ENCODE data around the gene SF3A2.
"Not testable (repeated sequence)": the region's sequence is repeated elsewhere in the genome, so short reads cannot be mapped to it uniquely, and the experiment has no call there.

SF3A2 gene

DNA sequence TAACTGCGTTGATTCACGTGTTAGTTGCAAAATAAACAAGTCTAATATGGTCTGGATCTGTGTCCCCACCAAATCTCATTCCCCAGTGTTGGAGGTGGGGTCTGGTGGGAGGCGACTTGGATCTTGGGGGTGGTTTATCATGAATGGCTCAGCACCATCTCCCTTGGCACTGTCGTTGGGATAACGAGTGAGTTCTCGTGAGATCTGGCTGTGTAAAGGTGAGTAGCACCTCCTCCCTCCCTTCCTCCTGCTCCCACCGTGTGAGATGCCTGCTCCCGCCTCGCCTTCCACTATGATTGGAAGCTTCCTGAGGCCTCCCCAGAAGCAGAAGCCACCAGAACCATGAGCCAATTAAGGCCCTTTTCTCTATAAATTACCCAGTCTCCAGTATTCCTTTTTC is 40.5 kb downstream of the SF3A2 start:
- no peak for DNase-seq

DNA sequence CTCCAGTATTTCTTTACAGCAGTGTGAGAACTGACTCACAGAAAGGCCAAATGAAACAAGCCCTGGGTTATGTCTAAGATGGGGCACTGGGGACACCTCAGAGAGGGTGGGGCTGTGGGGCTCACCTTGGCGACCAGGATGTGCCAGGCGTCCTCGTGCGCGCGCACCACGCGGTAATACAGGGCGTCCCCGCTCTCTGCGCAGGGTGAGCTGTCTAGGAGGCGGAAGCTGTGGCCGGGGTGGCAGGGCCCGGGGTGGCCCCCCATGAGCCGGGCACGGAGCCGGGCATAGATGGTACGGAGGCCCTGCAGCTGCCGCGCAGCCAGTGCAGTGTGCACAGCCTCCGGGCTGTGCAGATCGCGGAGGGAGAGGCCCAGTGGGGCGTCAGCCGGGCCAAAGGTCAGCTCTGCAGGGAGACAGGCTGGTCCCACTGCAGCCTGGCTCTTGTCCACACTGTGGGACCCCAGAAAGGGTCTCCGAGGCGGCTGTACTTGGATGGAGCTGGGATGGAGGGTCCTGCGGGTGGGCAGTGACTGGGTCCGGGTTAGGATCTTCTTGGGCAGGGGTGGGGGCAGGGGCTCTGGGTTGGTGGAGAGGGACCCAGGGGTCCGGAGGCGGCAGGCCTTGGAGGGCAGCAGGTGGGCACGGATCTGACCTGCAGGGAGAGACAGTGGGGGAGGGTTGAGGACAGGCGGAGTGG is 42.0 kb downstream of the SF3A2 start:
- no peak for DNase-seq

DNA sequence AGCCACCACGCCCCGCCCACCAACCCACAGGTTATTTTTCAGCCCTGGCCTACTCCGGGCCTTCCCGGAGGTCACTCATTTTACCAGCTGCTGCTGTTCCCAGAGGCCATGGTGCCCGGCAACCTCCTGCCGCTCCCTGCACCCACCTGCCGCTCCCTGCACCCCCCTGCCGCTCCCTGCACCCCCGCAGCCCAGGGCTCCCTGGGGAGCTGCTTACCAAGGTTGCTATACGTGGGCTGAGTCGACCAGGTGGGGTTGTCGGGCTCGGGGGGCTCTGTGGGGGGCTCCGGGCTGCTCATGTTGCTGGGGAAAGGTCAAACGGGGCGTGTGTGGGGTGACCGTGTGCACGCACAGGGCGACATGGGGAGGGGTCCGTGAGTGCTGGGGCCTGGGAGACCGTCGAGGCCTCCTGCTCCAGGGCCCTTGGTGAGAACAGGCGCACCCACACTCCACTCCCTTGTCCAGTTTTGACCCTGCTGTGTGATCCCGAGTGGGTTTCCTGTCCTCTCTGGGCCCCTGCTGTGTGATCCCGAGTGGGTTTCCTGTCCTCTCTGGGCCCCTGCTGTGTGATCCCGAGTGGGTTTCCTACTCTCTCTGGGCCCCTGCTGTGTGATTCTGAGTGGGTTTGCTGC is 44.1 kb downstream of the SF3A2 start:
- DNase-seq: no peak

DNA sequence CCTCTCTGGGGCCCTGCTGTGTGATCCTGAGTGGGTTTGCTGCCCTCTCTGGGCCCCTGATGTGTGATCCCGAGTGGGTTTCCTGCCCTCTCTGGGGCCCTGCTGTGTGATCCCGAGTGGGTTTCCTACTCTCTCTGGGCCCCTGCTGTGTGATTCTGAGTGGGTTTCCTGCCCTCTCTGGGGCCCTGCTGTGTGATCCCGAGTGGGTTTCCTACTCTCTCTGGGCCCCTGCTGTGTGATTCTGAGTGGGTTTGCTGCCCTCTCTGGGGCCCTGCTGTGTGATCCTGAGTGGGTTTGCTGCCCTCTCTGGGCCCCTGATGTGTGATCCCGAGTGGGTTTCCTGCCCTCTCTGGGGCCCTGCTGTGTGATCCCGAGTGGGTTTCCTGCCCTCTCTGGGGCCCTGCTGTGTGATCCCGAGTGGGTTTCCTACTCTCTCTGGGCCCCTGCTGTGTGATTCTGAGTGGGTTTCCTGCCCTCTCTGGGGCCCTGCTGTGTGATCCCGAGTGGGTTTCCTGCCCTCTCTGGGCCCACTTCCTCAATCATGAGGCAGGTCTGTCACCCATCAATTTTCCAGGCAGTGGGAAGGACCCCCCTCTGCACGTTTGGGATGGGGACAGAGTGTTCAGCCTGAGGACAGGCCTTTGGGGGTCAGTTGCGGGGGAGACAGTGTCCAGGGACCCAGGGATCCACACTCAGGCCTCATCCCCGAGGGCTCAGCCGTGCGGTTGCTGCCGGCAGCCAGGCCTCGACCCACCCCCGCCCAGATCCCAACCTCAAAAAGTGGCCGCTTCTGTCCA is 44.8 kb downstream of the SF3A2 start:
- not testable (repeated sequence) for DNase-seq

DNA sequence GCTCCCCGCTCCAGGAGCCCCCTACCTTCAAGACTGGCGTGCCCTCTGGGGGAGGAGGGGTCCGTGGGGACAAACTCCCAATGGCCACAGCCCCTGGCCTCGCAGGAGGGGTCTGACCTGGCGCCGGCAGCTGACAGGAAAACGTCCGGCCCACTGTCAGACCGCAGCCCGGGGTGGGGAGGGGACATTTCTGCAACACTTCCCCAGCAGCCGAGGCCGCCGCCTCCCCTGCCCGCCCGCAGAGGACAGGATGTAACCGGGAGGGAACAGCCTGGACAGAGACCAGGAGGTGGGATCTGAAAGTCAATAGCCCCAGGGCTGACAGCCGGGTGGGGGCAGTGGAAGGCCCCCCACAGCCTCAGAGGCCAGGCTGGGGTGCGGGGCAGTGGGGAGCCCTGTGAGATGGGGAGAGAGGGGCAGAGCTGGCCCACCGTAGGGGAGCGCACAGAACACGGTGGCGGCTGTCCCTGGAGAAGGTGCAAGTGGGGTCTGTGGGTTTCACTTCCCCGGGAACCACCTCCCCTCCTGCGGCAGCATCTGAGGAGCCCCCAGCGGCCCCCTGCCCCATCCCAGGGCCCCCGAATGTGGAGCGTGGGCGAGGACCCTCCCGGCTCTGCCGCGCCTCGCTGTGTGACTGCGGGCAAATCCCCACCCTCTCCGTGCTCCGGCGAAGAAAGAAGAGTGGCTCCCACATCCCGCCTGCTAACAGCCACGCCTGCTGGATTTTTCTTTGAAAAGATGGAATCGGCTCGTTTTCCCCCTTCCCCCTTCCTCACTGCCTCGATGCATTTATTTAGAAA is 45.6 kb downstream of the SF3A2 start, which contains the start of gene PEAK3:
Gene PEAK3, minus strand, starts transcription at position 114 of the 800 bp plus-strand sequence. CDS start 1,244 bp downstream, outside the sequence.
- no peak for DNase-seq

DNA sequence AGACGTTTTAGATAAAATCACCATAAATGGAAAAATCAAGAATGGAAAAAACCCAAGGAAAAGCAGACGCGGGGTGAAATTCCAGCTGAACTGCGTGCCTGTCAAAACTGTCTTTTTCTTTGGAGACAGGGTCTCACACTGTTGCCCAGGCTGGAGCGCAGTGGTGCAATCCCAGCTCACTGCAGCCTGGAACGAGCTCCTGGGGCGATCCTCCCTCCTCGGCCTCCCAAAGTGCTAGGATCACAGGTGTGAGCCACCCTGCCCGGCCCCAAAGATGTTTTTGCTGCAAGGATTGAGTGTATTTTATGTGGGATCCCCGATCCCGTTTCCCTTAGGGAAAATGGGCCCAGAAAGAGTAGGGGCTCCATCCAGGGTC is 46.2 kb downstream of the SF3A2 start:
- no peak for DNase-seq

DNA sequence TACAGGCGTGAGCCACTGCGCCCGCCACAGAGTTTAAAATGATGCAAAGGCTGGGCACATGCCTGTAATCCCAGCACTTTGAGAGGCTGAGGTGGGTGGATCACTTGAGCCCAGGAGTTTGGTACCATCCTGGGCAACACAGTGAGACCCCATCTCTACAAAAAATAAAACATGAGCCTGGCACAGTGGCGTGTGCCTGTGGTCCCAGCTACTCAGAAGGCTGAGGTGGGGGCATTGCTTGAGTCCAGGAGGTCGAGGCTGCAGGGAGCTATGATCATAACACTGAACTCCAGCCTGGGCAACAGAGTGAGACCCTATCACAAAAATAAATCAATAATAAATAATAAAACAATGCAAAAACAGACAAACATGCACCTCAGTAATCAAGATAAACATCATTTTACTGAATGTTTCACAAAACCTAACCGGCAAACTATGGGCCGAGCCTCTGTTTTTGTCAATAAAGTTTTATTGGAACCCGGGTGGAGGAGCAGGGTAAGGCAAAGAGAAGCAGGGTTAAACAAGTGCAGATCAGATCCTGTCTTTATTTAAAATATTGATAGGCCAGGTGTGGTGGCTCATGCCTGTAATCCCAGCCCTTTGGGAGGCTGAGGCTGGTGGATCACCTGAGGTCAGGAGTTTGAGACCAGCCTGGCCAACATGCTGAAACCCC is 47.3 kb downstream of the SF3A2 start:
- DNase-seq: no peak

DNA sequence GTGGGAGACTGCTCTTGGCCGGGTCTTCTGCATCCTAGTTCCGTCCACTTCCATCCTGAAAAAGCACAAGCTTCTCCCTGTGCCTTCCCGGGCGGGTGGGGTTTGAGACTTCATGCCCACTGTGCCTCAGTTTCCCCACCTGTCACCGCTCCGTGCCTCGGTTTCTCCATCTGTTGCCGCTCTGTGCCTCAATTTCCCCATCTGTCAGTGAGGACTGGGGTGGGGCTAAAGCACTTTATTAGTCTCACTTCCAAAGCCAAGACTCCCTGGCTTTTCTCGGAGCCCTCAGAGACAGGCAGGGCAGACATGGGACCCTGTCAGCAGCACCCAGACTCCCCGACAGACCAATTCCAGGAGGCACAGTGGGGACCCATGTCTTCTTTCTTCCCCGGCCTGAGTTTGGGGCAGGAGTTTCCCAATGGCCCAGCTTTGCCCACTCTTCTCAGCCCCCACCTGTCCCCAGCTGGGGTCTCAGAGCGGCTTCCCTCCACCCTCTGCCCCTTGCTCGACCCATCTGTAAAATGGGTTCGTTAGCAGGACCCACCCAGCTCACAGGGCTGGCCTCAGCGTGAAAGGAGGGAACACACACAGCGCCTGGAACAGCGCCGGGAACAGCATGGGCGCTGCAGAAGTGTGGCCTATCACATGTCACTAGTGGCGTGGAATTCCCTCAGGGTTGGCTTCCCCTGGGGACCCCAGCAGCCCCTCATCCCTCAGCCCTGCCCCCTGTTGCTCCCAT is 49.9 kb downstream of the SF3A2 start:
- DNase-seq: no peak

DNA sequence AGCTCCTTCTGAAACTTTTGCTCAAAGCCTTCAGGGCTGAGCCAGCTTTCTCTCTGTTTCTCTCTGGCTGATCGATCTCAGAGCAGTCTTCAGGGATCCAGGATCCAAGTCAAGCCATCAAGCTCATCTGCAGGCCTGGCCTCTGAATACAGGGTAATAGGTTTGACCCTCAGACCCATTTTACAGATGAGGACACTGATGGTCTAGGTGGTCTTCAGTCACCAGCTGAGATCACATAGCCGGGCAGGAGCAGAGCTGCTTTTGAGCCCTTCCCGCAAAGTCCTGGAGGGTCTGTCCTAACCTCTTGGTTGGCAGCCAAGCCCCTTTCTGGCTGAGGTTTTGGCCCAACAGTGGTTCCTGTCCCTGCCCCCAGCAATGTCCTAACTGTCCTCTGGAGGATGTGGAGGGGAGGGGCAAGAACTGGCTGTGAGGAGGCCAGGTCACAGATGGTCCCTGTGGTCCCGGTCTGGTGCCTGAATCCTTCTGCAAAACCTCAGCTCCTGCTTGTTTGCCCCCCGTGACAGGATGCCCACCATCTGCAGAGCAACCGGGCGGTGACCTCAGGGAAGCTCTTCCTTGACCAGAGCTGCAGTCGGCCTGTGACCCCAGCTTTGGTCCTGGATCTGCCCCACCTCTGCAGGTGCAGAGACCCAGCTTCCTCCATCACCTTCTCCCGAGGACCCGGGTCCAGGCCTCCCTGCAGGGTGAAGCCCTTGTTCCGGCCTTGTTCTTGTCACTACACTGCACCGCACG is 51.1 kb downstream of the SF3A2 start:
- no peak for DNase-seq

DNA sequence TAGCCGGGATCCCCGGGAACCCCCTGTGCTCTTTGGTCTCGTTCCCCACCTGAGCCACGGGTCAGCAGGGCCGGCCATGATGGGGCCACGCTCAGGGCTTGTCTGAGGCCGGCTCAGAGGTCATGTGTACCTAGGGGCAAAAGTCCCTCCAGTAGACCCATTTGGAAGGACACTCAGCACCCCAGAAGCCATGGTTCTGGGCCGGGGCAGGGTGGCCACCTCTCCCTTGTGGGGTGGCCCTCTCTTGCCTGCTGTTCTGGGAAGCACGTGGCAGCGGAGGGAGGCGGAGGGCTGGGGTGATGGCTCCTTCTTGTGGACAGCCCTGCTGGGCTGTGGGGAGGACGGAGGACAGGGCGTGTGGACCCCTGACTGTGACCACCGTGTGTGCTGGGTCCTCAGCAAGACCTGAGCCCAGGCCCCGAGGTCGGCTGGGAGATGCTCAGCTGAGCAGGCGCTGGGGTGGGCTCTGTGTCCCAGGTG is 51.8 kb downstream of the SF3A2 start:
- DNase-seq: no peak

DNA sequence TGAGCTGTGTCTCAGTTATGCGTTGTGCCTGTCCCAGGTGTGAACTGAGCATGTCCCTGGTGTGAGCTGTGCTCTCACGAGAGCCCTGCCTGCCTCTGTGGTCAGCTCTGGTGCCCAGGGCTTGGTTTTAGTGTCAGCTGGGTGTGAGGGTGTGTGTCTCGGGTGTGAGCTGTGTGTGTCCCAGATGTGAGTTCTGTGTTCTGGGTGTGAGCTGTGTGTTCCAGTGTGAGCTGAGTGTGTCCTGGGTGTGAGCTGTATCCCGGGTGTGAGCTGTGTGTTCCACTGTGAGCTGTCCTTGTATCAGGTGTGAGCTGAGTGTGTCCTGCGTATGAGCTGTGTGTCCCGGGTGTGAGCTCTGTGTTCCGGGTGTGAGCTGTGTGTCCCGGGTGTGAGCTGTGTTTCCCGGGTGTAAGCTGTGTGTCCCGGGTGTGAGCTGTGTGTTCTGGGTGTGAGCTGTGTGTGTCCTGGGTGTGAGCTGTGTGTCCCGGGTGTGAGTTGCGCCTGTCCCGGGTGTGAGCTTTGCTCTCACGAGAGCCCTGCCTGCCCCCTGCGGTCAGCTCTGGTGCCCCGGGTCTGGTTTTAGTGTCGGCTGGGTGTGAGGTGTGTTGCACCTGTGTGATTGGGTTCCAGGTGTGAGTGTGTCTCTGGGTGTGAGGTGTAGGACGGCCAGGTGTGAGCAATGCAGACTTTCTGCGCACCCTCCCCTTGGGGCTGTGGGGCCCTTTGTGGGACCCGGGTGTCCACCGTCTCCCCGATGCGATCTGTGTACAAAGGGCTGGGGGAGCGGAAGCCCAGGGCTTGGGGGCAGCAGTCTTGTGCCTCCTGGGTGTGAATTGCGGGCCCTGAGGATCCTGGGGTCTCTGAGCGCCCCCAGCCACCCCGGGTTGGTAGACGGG is 52.4 kb downstream of the SF3A2 start:
- no peak for DNase-seq

DNA sequence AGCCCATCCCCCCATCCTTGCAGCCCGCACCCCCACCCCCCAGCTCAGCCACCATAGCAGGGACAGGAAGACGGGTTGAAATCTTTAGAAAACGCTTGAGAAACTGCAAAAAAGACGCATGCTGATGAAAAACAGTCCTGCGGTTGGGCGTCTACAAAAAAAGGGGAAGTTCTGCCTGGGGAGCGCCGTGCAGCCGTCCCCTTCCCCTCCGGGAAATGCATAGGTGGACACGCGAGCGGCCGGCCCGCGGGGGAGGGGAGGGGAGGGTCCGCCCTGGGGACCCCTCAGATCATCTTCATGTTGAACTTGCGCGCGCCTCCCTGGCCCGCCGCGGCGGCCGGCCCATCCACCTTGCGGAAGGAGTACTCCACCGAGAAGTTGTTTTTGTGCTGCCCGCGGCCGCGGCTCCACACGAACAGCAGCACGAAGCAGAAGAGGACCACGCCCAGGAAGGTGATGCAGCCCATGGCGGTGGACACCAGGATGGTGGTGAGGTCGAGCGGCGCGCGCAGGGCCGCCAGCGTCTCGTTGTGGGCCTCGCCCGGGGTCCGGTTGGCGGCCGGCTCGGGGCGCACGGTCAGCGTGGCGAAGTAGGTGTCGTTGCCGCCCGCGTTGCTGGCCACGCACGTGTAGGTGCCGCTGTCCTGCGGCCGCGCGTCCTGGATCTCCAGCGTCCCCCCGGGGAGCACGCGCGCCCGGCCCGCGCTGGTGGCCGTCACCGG is 53.3 kb downstream of the SF3A2 start:
- no peak for DNase-seq

DNA sequence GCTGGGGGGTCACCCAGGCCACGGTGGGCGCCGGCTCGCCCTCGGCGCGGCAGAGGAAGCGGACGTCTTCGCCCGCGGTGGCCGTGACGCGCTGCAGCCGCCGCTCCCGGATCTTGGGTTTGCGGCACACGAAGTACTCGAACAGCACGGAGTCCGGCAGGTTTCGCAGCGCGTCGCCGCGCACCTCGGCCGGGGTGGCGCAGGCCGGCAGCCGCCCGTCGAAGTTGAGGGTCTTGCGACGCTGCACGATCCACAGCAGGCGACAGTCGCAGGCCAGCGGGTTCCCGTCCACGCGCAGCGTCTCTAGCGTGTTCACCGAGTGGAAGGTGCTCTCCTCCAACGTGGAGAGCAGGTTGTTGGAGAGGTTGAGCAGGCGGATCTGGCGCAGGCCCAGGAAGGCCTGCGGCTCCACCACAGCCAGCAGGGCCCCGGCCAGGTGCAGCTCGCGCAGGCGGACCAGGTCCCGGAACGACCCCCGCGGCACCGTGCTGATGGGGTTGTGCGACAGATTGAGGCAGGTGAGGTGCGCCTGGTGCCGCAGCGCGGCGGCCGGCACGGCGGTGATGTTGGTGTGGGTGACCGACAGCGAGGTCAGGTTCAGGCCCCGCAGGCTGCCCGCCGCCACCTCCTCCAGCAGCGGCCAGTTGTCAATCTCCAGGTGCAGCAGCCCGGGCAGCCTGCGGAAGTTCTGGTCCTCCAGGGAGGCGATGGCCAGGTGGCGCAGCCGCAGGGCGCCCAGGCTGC is 54.0 kb downstream of the SF3A2 start:
- DNase-seq: no peak

DNA sequence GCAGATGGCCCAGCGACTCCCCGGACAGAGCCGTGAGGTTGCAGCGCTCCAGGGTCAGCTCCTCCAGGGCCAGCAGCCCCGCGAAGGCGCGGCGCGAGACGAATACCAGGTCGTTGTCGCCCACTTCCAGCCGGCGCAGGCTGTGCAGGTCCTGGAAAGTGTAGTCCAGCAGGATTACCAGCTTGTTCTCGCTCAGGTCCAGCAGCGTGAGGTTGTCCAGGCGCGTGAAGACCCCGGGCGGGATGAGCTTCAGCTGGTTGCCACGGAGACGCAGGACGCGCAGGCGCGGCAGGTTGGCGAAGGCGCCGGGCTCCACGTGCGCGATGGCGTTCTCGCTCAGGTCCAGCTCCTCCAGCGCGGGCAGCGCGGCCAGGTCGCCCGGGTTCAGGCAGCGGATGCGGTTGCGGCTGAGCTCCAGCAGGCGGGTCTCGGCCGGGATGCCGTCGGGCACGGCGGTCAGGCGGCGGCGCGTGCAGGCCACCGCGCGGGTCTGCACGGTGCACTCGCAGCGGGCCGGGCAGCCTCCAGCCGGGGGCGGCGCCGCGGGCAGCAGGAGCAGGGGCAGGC is 54.6 kb downstream of the SF3A2 start:
- no peak for DNase-seq

DNA sequence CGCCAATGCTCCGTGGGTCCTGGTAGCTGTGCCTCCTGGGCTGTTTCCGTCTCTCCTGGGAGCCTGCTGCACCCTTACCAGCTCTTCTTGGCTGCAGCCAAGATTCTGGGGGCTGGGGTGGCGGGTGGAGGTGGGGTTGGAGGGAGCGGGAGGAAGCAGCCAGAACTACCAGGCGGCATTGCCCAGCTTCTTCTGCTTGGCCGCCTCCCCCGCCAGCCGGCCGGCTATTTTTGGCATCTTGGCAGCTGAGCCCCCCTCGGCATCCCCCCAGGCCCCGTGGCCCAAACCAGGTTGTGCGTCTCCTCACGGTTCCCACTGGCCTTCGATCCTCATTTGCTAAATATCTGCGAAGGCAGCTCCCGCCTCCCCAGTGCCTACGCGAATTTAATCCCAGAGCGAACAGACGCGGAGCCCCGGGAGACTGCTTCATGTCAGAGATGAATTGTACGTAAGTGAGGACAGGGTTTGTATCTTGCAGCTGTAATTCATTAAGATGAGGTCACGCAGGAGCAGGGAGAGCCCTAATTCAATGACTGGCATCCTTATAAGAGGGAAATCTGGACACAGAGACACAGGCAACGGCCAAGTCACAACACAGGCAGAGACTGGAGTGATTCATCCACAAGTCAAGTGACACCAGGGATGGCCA is 58.2 kb downstream of the SF3A2 start:
- DNase-seq: no peak

DNA sequence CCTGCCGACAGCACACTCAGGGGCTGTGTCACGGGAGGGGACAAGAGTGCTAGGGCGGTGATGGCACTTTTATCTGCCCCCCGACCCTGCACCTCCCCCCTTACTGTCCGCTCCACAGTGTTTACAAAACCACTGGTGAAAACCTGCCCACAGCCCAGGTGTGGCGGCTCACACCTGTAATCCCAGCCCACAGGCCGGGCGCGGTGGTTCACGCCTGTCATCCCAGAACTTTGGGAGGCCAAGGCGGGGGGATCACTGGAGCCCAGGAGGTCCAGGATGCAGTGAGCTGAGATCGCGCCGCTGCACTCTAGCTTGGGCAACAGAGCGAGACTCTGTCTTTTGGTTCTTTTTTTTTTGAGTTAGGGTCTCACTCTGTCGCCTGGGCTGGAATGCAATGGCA is 59.5 kb downstream of the SF3A2 start:
- no peak for DNase-seq

All from stimulated activated CD4-positive, alpha-beta T cell treated with anti-CD3 and anti-CD28 coated beads, Interleukin-12 subunit alpha, Interleukin-12 subunit beta, amount 100 ng/mL, for 4 hours (primary cell).